Measurements from ENCODE around the gene TNIP3.

The TNIP3 gene

GRCh38 chr4:121138039-121138825 is 25.9 kb downstream of the TNIP3 start:
- DNase-seq (ENCODE audit: low spot score) = no peak

GRCh38 chr4:121130326-121130660 is 33.8 kb downstream of the TNIP3 start:
- DNase-seq (ENCODE audit: low spot score) = no peak

GRCh38 chr4:121129606-121130325 is 34.4 kb downstream of the TNIP3 start:
- DNase-seq (ENCODE audit: low spot score) = no peak

GRCh38 chr4:121127100-121127499 is 37.0 kb downstream of the TNIP3 start:
- DNase-seq (ENCODE audit: low spot score) = no peak

GRCh38 chr4:121126449-121127006 is 37.6 kb downstream of the TNIP3 start:
- no peak for DNase-seq (ENCODE audit: low spot score)

GRCh38 chr4:121125498-121125885 is 38.6 kb downstream of the TNIP3 start:
- no peak for DNase-seq (ENCODE audit: low spot score)

GRCh38 chr4:121122661-121123060 is 41.5 kb downstream of the TNIP3 start:
- DNase-seq (ENCODE audit: low spot score) = no peak

GRCh38 chr4:121119715-121120114 is 44.4 kb downstream of the TNIP3 start:
- no peak for DNase-seq (ENCODE audit: low spot score)

- no peak for DNase-seq (ENCODE audit: low spot score)
These were observed 45.8 kb downstream of the TNIP3 start for GRCh38 chr4:121118344-121118743.

GRCh38 chr4:121114756-121115155 is 49.4 kb downstream of the TNIP3 start:
- DNase-seq (ENCODE audit: low spot score) = no peak

- DNase-seq (ENCODE audit: low spot score) = no peak
These were observed 51.6 kb downstream of the TNIP3 start for GRCh38 chr4:121112530-121112929.

- no peak for DNase-seq (ENCODE audit: low spot score)
These were observed 55.6 kb downstream of the TNIP3 start for GRCh38 chr4:121108557-121108956.

- no peak for DNase-seq (ENCODE audit: low spot score)
These were observed 56.6 kb downstream of the TNIP3 start for GRCh38 chr4:121107507-121107906.

- no peak for DNase-seq (ENCODE audit: low spot score)
These were observed 63.9 kb downstream of the TNIP3 start for GRCh38 chr4:121100093-121100775.

- no peak for DNase-seq (ENCODE audit: low spot score)
These were observed 65.9 kb downstream of the TNIP3 start for GRCh38 chr4:121098266-121098665.

- no peak for DNase-seq (ENCODE audit: low spot score)
These were observed 67.5 kb downstream of the TNIP3 start for GRCh38 chr4:121096629-121097028.

GRCh38 chr4:121096191-121096590 is 67.9 kb downstream of the TNIP3 start:
- no peak for DNase-seq (ENCODE audit: low spot score)

- no peak for DNase-seq (ENCODE audit: low spot score)
These were observed 69.7 kb downstream of the TNIP3 start for GRCh38 chr4:121094297-121094966.

GRCh38 chr4:121093261-121093660 is 70.9 kb downstream of the TNIP3 start:
- DNase-seq (ENCODE audit: low spot score) = no peak

- no peak for DNase-seq (ENCODE audit: low spot score)
These were observed 72.2 kb downstream of the TNIP3 start for GRCh38 chr4:121091941-121092340.

- no peak for DNase-seq (ENCODE audit: low spot score)
These were observed 75.3 kb downstream of the TNIP3 start for GRCh38 chr4:121088867-121089266.

All from CD4-positive, alpha-beta T cell treated with Interleukin-6 at 100 ng/mL for 8 hours (primary cell).